GM23338 (cell line): ENCODE data around the gene ANO6. TPM values are rescaled to one million over a fixed set of nuclear protein-coding genes. Genes with fewer than 3 reads are reported as not detected.

Experiments used
- ATAC-seq: fragments of 200-7000 bp; cut with Tn5 transposase; 3 replicates; pipeline ENCODE4 v1.9.1; 2020
- DNase-seq: peaks from one replicate; pipeline ENCODE4 v3.0.0-alpha.2; 2015; ENCODE audit warnings: low spot score
- H2AFZ ChIP-seq: fragments of 200-600 bp; sonication (generic); 2 replicates; pipeline ENCODE4 v1.8.0; 2016; ENCODE audit warnings: antibody characterized with exemption, mild to moderate bottlenecking, moderate library complexity
- H3F3A ChIP-seq: fragments of 200-600 bp; sonication (generic); replicated peaks from 2 replicates; pipeline ENCODE4 v1.8.0; 2017; ENCODE audit warnings: antibody characterized with exemption, mixed run types, low read depth
- H3K27ac ChIP-seq: fragments of 200-600 bp; sonication (generic); 2 replicates; pipeline ENCODE4 v1.6.1; 2016; ENCODE audit warnings: low read depth
- H3K27me3 ChIP-seq: fragments of 200-600 bp; sonication (generic); 2 replicates; pipeline ENCODE4 v1.8.0; 2016; ENCODE audit warnings: mild to moderate bottlenecking, mixed run types, moderate library complexity; ENCODE audit not compliant: insufficient read depth
- H3K36me3 ChIP-seq: fragments of 200-600 bp; sonication (generic); 2 replicates; pipeline ENCODE4 v1.8.0; 2016; ENCODE audit warnings: mild to moderate bottlenecking; ENCODE audit not compliant: insufficient read depth
- H3K4me1 ChIP-seq: fragments of 200-600 bp; sonication (generic); 2 replicates; pipeline ENCODE4 v1.8.0; 2016; ENCODE audit warnings: mild to moderate bottlenecking, moderate library complexity; ENCODE audit not compliant: insufficient read depth
- H3K4me2 ChIP-seq: fragments of 200-600 bp; sonication (generic); 2 replicates; pipeline ENCODE4 v1.7.1; 2017; ENCODE audit warnings: mixed run types
- H3K4me3 ChIP-seq: fragments of 200-600 bp; sonication (generic); 2 replicates; pipeline ENCODE4 v1.6.1; 2016; ENCODE audit warnings: mixed run types
- H3K79me2 ChIP-seq: fragments of 200-600 bp; sonication (generic); replicated peaks from 2 replicates; pipeline ENCODE4 v1.8.0; 2017; ENCODE audit warnings: mild to moderate bottlenecking; ENCODE audit not compliant: insufficient read depth
- H3K9me2 ChIP-seq: fragments of 200-600 bp; sonication (generic); 2 replicates; pipeline ENCODE4 v1.8.0; 2017; ENCODE audit not compliant: insufficient read depth
- H4K20me1 ChIP-seq: fragments of 200-600 bp; sonication (generic); replicated peaks from 2 replicates; pipeline ENCODE4 v1.8.0; 2017; ENCODE audit warnings: mild to moderate bottlenecking; ENCODE audit not compliant: insufficient read depth
- H3K27ac Mint-ChIP-seq: 2 replicates; pipeline ENCODE4 v1.8.0; 2020; ENCODE audit warnings: inconsistent platforms, mild to moderate bottlenecking, moderate library complexity, mixed read lengths
- H3K27me3 Mint-ChIP-seq: 3 replicates; pipeline ENCODE4 v1.8.0; 2022; ENCODE audit warnings: low read depth, mild to moderate bottlenecking, moderate library complexity, mixed read lengths, inconsistent platforms; ENCODE audit not compliant: insufficient read depth, poor library complexity
- H3K36me3 Mint-ChIP-seq: 3 replicates; pipeline ENCODE4 v1.8.0; 2021; ENCODE audit warnings: low read depth, mild to moderate bottlenecking, inconsistent platforms, moderate library complexity, mixed read lengths
- H3K4me1 Mint-ChIP-seq: 3 replicates; pipeline ENCODE4 v1.8.0; 2020; ENCODE audit warnings: mild to moderate bottlenecking, inconsistent platforms, mixed read lengths
- H3K4me3 Mint-ChIP-seq: 3 replicates; pipeline ENCODE4 v1.8.0; 2021; ENCODE audit warnings: moderate library complexity, mild to moderate bottlenecking, inconsistent platforms, mixed read lengths
- H3K9me3 Mint-ChIP-seq: 3 replicates; pipeline ENCODE4 v1.8.0; 2020; ENCODE audit warnings: moderate library complexity, mild to moderate bottlenecking, inconsistent platforms, mixed read lengths
- ETS1 ChIP-seq: IDR thresholded peaks from 2 replicates; pipeline ENCODE4 v1.6.1; 2016; ENCODE audit warnings: antibody characterized with exemption
- EZH2 ChIP-seq: fragments of 200-600 bp; sonication (generic); IDR thresholded peaks from one replicate; pipeline ENCODE4 v1.8.0; 2017; ENCODE audit warnings: antibody characterized with exemption, mild to moderate bottlenecking, low read depth; ENCODE audit not compliant: unreplicated experiment
- JUNB ChIP-seq: IDR thresholded peaks from one replicate; pipeline ENCODE4 v1.6.1; 2016; ENCODE audit warnings: antibody characterized with exemption; ENCODE audit not compliant: unreplicated experiment
- NANOG ChIP-seq: IDR thresholded peaks from 2 replicates; pipeline ENCODE4 v1.6.1; 2016; ENCODE audit warnings: antibody characterized with exemption, borderline replicate concordance
- POLR2AphosphoS5 ChIP-seq: IDR thresholded peaks from 2 replicates; pipeline ENCODE4 v1.6.1; 2016; ENCODE audit warnings: antibody characterized with exemption, low read depth
- REST ChIP-seq: IDR thresholded peaks from one replicate; pipeline ENCODE4 v1.6.1; 2018; ENCODE audit warnings: antibody characterized with exemption; ENCODE audit not compliant: unreplicated experiment
- STAT1 ChIP-seq: IDR thresholded peaks from one replicate; pipeline ENCODE4 v1.6.1; 2016; ENCODE audit warnings: antibody characterized with exemption; ENCODE audit not compliant: unreplicated experiment
- ZNF114 ChIP-seq: fragments of 250-450 bp; sonication (Bioruptor Pico); IDR thresholded peaks from 2 replicates; pipeline ENCODE4 v1.5.0; 2020; ENCODE audit warnings: mild to moderate bottlenecking, moderate library complexity
- ZNF331 ChIP-seq: fragments of 250-450 bp; sonication (Bioruptor Pico); IDR thresholded peaks from 2 replicates; pipeline ENCODE4 v1.5.0; 2020; ENCODE audit warnings: low read depth, mild to moderate bottlenecking, moderate library complexity
- polyA plus RNA-seq: library from polyadenylated mRNA; unstranded; fragments of >200 nt; fragmentation: Nextera tagmentation; extraction: Ambion mirVana; gene quantifications from 2 replicates; pipeline ENCODE4 v1.2.1, GENCODE V29; 2016
- total RNA-seq: library from RNA; depleted of rRNA; stranded (reverse); fragments of >200 nt; shearing (Covaris generic); gene quantifications from 2 replicates; pipeline ENCODE4 v1.2.3, GENCODE V29; 2014

ANO6 gene
- total and polyA plus RNA-seq, 2 experiments from 2014 or later = 21.1 to 48.9 TPM

DNA sequence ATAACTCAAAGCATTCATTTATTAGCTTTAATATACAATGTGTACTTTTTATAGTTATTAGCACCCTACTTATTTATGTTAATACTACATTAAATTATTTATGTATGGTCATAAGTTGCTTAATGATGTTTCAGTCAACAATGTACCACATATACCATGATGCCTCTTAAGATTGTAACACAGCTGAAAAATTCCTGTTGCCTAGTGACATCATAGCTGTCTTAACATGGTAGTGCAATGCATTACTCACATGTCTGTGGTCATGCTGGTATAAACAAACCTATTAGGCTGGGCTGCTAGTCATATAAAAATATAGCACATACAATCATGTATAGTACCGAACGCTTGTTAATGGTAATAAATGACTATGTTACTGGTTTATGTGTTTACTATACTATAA lies 120.4 kb downstream of the ANO6 start:
- H3F3A ChIP-seq = no peaks in the 10 kb centered on the region

More for the DNA sequence above, 120.4 kb downstream of the ANO6 start:
- Histone ChIP-seq H3K9me2 (no peaks in the 10 kb centered on the region), H3K27ac (no peak overlapping the region), H3K4me3 (no peak overlapping the region), H3K27me3 (no peaks in the 10 kb centered on the region), H3K36me3 (no peaks in the 10 kb centered on the region; the same call in 1 of the 2 replicates), H3K4me1 (peaks cover 13% of the 10 kb centered on the region; the same call in 1 of the 2 replicates), H4K20me1 (no peaks in the 10 kb centered on the region), H2AFZ (no peak overlapping the region), H3K79me2 (no peaks in the 10 kb centered on the region), H3K4me2 (no peak overlapping the region)
- Mint-ChIP-seq H3K27ac (no peak overlapping the region), H3K4me3 (no peak overlapping the region), H3K4me1 (peaks cover 26% of the 10 kb centered on the region), H3K9me3 (no peaks in the 10 kb centered on the region), H3K27me3 (no peaks in the 10 kb centered on the region), H3K36me3 (no peaks in the 10 kb centered on the region; the same call in 2 of the 3 replicates)
- ATAC-seq (no peak), DNase-seq (no peak)
- no peak for TF ChIP-seq ZNF331 (CRISPR knock-in tag)
- no peak for TF ChIP-seq NANOG
- no peak for TF ChIP-seq POLR2AphosphoS5
- no peak for TF ChIP-seq REST
- no peak for TF ChIP-seq STAT1
- no peak for TF ChIP-seq ZNF114 (CRISPR knock-in tag)
- TF ChIP-seq JUNB = no peak
- TF ChIP-seq ETS1 = no peak
- no peak for TF ChIP-seq EZH2
